Stimulated activated CD8-positive, alpha-beta memory T cell treated with anti-CD3 and anti-CD28 coated beads, Interleukin-7, amount 100 ng/mL, for 4 hours (primary cell): Measurements from ENCODE around the gene MOB2.

Experiments
- DNase-seq, 2 donors: peaks; one replicate each; pipeline ENCODE4 v3.0.0-alpha.2; 2020; ENCODE audit warnings: low read depth in 2 of 2

MOB2 gene

DNA sequence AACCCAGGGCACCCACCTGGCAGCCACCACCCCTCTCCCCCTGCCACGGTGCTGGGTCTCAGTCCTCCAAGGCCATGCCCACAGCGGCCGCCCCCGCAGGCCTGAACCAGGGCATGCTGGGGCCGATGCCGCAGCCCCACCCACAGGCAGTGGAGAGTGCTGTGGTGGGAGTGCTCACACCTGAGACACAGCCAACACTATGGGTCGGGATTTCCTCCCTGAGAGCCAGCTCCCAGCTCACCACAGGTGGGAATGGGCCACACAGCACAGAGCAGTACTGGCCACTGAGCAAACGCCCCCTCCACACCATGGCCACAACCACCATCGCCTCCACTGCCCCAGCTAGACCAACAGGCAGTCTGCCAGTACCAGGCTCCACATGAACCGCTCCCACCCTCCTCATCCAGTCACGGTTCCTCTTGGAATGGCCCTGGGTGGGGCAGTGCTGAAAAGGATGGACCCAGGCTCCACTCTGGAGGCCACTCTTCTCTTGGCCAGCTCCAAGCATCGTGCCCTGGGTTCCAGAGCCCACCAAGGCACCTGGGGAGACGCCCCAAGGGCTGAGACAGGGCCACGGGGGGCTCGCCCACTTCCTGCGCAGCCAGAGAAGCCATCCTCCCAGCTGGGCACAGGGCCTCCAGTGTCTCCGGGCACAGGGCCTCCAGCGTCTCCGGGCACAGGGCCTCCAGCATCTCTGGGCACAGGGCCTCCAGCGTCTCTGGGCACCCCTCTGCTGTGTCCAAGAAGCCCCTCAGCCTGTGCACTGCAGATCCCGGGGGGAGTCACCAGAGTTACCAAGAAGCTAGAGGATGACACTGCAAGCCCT, 14.2 kb downstream of the MOB2 start:
- DNase-seq: no peak

- DNase-seq: no peak
Measured at GRCh38 chr11:1471736-1472135, 14.8 kb downstream of the MOB2 start.

DNA sequence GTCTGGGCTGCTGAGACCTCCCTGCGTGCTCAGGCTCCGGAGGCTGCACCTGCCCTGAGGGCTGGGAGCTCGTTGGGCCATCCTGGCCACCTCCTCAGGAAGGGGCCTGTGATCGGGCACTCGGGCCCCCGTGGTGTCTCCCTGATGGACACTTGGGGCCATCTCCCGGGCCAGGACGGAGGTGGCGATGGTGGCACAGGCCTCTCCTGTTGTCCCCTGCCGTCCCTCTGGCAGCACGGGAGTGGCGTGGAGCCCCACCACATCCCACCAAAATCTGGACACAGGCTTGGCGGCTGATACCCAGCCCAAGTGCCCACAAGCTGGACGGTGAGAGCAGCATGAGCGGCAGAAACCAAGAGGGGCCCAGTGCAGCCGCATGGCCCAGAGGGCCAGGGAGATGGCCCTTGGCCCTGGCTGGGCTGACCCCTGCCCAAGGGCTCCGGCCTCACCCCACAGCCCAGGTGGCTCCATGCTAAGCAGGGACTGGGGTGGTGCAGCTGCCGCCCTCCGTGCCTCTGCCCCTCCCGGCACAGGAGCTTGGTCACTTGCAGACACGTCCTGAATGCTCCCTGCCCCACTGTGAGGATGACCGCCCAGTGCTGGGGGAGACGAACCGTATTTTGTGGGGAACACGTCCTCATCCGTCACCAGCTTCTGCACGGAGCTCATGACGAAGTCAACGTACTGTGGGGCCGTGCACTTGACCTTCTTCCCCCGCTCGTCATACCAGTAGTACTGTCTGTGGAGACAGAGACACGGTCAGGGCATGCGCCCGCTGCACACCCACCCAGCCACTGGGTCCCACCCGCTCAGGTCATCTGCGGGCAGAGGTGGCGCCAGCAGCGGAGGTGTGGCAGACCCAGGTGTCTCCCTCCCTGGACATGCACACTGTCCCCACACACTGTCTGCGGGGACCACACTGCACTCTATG, 15.6 kb downstream of the MOB2 start:
- DNase-seq: no peak

DNA sequence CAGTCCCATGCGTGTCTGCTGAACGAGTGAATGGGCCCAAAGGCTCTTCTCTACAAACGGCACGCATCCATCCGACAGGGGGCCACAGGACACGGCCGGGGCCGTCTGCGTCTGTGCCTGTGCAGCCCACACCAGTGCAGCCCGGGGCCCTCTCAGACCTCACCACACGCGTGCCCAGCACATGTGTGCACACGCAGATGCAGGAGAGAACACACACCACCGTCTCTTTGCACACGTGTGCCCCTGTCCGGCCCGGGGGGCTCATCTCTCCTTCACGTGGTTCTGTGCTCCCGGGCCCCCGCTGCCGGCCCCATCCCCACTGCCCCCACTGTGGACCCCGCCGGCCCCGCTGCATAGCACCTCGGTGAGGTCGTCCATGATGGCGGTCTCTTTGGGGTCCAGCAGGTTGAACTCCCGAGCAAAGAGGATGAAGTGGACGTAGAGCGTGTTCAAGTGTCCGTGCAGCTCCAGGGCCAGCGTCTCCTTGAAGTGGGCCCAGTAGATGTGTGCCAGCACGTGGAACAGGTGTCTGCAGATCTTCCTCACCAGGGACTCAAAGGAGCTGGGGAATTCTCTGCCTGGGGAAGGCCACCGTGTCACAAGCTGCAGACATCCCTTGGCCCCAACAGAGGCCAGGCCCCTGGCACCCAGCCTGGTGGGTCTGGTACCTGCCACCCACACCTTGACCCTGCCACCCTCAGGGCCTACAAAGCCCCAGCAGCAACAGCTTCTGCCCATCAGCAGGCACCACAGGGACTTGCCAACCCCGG, 16.5 kb downstream of the MOB2 start:
- no peak for DNase-seq

DNA sequence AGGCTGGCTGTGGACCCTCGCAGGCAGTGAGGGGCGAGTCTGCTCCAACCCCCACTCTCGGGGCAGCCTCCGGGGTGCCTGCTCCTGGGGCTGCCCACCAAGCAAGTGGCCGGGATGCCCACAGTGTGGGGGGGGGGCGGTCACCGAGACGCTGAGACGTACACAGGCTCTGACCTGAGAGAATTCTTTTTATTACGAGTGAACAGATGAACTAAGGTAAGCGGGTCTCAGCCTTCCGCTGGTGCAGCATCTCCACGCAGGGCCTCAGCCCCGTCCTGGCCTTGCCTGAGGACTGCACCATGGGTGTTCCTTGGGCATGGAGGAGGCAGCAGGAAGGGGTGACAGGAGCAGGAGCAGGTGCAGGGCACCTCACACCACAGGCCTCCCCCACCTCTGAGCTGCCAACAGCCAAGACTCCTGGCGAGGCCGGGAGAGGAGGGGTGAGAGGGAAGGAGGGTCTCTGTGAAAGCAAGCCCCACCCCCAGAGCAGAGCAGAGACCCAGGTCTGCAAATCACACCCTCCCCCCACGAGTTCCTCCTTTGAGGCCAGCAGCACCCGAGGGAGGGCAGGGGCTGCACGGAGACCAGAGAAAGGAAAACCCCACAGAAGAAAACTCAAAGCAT, 17.2 kb downstream of the MOB2 start:
- no peak for DNase-seq

DNA sequence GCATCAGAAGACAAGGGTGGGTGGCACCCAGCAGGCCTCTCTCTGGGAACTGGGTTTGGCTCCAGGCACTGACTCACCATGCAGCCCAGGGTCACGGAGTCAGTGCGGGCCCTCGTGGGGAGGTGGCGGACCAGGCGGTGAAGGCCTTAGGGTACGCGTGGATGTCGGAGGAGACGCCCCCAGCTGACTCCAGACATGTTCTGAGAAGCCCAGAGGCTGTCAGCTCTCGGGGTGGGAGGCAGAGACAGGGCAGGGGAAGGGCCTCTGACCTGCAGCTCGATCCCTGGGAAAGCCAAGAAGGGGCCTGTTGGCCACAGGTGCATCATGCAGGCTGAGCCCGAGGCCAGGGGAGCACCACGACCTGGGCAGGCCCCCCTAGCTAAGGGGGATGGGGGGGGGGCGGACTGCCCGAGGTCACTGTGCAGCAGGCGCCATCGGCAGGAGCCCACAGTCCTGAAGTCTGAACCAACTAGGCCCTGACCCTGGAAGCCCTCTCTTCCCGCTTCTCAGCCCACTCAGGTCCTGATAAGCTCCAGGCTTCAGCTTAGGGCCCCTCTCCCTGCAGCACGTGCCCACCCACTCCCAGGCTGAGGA, 18.0 kb downstream of the MOB2 start:
- DNase-seq: no peak

GRCh38 chr11:1468002-1468401, 18.6 kb downstream of the MOB2 start:
- no peak for DNase-seq

DNA sequence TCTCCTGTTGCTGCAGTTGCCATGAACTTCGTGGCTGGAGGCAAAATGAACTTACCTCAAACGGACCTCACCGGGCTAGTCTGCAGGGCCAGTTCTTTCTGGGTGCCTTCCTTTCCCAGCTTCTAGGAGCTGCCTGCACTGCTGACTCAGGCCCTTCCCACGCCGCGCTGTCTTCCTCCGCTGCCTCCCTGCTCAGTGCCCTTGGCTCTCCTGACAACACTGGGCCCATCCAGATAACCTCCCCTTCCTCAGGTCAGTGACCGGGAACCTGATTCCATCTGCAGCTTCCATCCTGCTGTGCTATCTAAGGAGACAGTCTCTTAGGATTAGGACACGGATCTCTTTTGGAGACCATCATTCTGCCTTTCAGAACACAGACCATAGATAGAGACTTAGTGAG, 19.3 kb downstream of the MOB2 start:
- no peak for DNase-seq

DNA sequence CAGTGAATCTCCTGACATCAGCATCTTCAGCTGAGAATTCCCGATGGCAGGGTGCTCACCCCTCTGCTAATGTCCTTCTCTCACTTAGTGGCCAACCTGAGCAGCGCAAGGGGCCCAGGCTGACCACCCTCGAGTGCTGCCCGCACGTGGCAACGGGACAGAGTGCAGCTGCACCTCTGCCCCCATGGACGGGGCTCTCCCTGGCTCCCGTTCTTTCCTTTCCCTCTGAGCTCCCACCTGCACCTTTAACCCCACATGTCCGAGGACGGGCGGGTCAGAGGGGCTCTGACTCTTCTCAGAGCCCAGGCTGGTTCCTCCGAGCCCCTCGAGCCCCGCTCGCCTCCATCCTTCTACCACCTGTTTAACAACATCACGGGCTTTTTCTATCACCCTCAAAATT, 19.8 kb downstream of the MOB2 start:
- no peak for DNase-seq

DNA sequence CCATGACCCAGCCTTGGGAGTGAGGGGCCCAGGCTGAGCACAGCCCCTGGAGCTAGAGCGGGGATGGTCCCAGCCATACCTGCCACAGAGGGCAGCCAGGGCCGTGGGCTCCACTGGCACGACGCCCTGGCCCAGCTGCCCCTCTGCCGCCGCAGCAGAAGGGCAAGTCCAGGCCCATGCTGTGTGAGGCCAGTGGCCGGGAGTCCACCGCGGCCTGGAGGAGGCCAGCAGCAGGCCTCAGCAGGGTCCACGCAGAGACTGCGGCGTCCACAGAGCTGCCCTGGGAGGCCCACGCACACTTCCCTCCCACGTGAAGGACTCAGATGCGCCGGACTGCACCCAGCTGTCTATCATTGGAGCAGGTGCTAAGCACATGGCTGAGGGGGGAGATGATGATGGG, 23.5 kb downstream of the MOB2 start:
- no peak for DNase-seq

- DNase-seq: no peak
Measured at GRCh38 chr11:1462698-1462975, 23.9 kb downstream of the MOB2 start.

DNA sequence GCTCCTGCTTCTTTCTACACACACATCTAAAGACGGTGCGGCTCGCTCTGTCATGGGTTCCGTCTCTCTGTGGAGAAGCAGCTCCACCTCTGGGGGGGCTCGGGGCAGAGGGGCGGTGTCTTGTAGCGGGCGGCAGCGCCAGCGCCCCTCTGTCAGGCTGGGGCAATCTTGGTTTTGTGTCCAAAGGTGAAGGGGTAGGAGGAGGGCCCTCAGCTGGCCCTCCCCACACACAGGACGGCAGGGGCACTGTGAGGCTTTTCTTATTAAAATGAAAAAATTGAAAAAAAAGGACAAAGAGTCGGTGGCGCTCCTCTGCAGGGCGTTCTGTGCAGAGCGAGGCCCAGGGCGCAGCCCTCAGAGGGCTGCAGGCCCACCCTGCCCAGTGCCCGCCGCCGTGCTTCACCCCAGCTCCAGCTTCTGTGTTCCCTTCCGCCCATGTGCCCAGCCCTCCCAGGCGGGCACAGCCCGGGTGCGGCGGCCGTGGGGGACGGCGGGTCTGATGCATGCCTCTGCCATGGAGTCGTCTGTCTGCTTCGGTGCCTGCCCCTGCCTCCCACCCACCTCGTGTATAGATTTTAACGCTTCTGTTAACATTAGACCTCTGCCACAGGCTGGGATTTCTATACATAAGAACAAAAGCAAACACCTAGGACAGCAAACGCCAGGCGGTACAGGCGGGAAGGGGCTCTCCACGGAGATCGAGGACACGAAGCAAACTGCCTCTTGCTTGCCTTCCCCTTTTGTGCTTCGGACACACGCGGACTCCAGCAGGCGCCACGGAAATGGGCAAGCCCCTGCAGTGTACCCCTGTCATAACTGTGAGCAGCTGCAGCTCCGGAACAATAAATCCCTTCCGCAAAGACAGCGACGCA, 24.5 kb downstream of the MOB2 start:
- DNase-seq: no peak

DNA sequence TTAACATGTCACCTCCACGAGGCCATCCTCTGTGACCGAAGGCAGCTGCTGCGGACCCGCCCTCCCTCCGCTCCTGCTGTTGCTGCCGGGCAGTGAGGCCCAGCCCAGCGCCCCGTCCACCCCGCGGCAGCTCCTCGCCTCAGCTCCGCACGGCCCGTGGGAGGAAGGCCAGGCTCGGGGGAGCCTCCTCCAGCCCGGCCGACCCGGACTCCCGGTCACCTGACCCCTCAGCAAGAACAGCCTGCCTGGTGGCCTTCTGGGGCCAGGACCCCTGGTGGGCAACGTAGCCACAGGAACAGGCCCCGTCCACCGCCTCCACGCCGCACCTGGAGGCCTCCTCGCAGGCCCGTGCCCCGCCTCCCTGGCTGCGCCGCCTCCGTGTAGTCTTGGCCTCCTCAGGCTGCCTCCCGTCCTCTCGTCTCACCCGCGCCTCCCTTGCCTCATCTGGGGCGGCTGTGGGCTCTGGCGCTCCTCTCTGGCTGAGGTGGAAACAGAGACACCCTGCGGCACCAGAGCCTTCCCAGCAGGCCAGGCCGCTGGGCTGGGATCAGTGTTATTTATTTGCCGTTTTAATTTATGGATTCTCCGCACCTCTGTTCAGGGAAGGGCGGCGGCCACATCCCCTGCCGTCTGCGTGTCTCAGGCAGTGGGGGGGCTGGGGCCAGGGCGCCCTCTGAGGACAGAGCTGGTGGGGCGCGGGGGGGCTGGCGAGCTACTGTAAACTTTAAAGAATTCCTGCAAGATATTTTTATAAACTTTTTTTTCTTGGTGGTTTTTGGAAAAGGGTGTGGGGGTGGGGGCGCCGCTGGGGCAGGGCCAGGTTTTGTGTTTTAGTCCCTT, 25.4 kb downstream of the MOB2 start:
- DNase-seq: no peak

DNA sequence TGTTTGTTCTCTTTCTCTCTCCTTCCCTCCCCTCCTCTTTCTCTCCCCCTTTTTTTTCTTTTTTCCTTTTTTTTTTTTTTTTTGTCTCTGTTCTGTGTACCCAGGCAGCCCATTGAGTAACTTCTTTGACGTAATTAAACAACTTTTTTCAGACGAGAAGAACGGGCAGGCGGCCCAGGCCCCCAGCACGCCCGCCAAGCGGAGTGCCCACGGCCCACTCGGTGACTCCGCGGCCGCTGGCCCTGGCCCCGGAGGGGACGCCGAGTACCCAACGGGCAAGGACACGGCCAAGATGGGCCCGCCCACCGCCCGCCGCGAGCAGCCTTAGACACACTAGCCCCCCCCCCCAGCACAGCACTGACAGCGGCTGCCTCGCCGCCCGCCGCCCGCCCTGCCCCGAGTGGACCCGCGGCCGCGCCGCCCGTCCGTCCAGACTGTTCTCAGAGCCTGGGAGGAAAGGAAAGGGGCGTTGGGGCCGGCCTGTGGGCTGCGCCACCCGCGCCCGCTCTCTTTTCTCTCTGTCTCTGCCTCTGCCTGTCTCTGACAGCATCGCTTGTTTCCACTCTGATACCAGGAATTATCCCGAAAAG, 26.1 kb downstream of the MOB2 start:
- no peak for DNase-seq

GRCh38 chr11:1459764-1460395, 26.7 kb downstream of the MOB2 start:
- DNase-seq: no peak

- DNase-seq: no peak
Measured at GRCh38 chr11:1459219-1459575, 27.4 kb downstream of the MOB2 start.

- DNase-seq: no peak
Measured at GRCh38 chr11:1458340-1459218, 28.0 kb downstream of the MOB2 start.

GRCh38 chr11:1457856-1458255, 28.7 kb downstream of the MOB2 start:
- DNase-seq: no peak
